GM18907 (cell line): ENCODE measurements around the gene ABLIM3.

Experiments used
- ATAC-seq: cut with Tn5 transposase; IDR thresholded peaks from one replicate; pipeline ENCODE4 v1.9.1; 2021; ENCODE audit warnings: mild to moderate bottlenecking, moderate library complexity; ENCODE audit not compliant: unreplicated experiment

The ABLIM3 gene

GRCh38 chr5:149301744-149302380 is 160.6 kb downstream of the ABLIM3 start:
- no peak for ATAC-seq

GRCh38 chr5:149302641-149303040 is 161.3 kb downstream of the ABLIM3 start:
- ATAC-seq, result no peak

DNA sequence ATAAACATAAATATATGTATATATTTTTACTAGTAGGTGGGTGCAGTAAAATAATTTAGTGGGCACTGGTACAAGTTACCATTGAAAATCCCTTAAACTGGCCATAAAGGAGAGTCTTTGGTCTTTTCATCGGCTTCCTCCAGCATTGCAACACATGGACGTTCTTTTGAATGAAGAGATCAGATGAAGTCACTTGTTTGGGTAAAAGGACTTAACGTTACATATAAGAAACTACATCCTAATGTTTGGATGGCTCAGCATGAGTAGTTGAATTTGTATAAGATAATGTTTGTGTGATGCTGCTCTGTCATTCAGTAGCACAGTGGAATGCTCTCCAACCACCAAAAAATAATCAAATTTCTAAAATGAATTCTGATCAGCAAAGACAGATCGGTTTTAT is 161.9 kb downstream of the ABLIM3 start:
- no peak for ATAC-seq

DNA sequence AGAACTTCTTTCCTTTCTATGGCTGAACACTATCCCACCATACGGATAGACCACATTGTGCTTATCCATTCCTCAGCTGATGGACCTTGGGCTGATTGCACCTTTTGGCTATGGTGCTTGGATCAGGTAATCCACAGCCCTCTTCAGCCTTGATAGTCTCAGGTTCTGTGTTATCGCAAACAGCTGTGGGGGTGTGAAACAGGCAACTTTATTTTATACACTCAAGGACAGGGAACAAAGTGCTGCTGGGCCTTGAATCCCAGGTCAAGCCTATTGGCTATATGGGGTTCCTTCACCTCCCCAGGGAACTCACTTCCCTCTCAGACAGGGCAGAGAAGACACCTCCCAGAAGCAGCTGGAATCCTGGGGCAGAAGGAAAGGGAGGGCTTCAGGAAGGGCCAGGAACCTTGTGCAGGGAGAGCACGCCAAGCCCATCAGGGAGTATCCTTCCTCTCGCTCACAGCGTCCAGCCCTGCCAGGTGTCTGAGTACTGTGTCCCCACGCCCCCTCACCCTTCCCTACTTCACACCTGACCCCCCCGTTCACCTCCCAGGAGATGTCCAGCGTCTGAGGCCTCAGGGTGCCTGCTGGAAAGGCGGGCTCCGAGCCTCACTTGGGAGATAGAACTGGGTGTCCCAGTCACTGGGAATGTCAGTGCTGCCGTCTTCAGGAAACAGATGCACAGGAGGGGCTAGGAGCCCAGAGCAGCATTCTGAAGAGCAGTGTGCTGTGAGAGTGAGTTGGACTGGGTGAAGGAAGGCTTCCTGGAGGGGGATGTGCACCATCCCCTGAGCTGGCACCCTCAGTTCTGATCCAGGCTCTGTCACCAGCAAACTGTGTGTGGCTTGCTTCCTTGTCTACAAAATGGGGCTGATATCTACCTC is 163.1 kb downstream of the ABLIM3 start:
- ATAC-seq, result no peak

- no peak for ATAC-seq
Measured at GRCh38 chr5:149309354-149309753, 168.1 kb downstream of the ABLIM3 start.
